Erythroblast (primary cell): ENCODE measurements around the gene EGFR.

Experiments used
- DNase-seq, 2 experiments: peaks; one replicate each; lab custom pipeline; 2025; lab: John Stamatoyannopoulos, UW
- GATA1 ChIP-seq: IDR thresholded peaks from 2 replicates; pipeline ENCODE4 v1.6.1; 2011; ENCODE audit warnings: low read depth, mild to moderate bottlenecking, control low read depth, low read length, moderate library complexity
- POLR2A ChIP-seq: IDR thresholded peaks from 2 replicates; pipeline ENCODE4 v1.6.1; 2011; ENCODE audit warnings: mild to moderate bottlenecking, low read length

Gene EGFR

GRCh38 chr7:55180963-55181542, 162.2 kb downstream of the EGFR start:
- DNase-seq = no peak
- TF ChIP-seq GATA1 (no peak), POLR2A (no peak)

- no peak for TF ChIP-seq POLR2A
- no peak for TF ChIP-seq GATA1
- DNase-seq = no peak
These were observed 162.9 kb downstream of the EGFR start for GRCh38 chr7:55181762-55182161.

GRCh38 chr7:55183897-55184296, 165.1 kb downstream of the EGFR start:
- TF ChIP-seq GATA1 = no peak
- no peak for TF ChIP-seq POLR2A
- DNase-seq = no peak

- TF ChIP-seq GATA1 (no peak), POLR2A (no peak)
- no peak for DNase-seq
These were observed 166.5 kb downstream of the EGFR start for GRCh38 chr7:55185321-55185802.

DNA sequence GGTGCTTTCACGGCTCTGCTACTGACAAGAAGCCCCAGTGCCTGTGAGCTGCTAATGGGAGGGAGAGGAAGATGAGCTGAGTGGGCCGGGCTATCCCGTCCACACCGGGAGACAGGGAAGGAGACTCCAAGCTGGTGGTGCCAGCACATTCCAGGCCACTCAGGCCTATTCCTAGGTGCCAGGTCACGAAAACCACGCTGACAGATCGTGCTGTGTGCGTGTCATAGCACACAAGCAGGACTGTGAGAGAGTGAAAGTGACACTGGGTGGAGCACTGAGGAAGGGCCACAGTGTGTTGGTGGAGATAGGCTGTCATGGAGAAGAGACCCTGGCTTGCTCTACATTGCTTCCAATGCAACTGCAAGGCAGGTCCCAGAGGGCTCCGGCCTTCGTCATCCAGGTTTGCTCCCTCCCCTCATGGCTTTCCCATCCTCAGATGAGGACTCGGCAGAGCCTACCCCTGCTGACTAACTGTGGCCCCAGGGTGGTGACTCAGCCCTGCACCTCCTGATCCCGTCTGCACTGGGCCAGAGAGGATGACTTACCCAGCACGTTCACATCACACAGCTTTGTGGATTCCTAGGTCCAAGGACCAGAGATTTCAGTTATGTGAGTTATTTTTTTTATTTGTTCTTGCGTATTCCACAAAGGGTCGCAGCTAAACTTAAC, 167.3 kb downstream of the EGFR start:
- DNase-seq = peak in 1 of 2 experiments; percentile 2
- TF ChIP-seq POLR2A (no peak), GATA1 (no peak)

GRCh38 chr7:55187701-55188491, 169.1 kb downstream of the EGFR start:
- TF ChIP-seq POLR2A = no peak
- DNase-seq = no peak

GRCh38 chr7:55188590-55189138, 169.8 kb downstream of the EGFR start:
- no peak for DNase-seq
- TF ChIP-seq GATA1 (no peak), POLR2A (no peak)

DNA sequence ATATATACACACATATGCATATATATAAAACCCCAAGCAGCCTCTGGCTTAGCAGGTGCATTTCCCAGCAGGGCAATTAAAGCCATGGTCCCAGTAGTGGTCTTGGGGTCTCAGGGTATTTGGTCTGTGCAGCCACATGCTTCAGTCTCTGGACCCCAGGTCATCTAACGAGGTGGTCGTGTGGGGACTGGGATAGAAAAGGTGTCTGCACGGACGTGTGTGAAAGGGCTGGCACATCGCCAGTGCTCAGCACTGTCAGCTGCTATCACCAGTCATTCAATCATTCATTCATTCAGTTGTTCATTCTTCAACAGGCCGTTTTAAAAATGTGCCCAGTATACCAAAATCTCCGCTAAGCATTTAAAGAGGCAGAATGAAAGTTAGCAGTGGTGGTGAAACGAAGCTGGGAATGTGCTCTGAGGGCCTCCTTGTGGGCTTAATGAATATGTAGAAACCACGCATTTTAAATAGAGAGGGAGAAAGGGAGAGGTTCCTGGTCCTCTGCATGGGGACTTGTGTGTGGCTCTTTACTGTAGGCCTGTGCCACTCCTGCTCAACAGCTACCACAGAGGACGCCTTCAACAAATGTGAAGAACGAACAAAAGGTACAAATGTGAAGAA, 170.4 kb downstream of the EGFR start:
- TF ChIP-seq POLR2A = no peak
- TF ChIP-seq GATA1 = no peak
- DNase-seq = no peak

DNA sequence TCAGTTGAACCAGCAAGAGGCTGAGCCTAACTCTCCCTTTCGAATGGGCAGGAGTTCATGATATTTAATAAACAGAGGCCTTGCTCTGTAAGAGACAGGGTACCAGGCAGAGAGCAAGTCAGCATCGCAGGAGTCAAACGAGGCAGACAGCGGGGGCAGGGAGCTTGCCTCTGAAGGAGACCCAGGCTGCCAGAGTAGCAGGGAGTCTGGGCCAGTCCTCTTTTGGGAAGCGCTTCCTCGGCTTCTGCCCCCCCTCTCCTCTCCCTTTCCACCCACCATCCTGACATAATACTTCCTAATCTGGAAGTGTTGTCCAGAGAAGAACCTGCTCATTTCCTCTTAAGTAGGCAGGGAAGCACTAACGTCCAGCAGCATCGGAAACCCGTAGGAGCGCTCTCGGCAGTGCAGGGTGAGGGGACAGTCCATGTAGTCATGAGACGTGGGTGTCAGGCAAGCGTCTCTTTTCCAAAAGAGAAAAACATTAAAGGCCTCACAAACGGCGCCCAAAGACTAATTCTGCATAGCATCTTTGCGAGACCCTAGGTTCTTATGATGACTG, 171.1 kb downstream of the EGFR start:
- no peak for DNase-seq
- TF ChIP-seq GATA1 (no peak), POLR2A (no peak)

DNA sequence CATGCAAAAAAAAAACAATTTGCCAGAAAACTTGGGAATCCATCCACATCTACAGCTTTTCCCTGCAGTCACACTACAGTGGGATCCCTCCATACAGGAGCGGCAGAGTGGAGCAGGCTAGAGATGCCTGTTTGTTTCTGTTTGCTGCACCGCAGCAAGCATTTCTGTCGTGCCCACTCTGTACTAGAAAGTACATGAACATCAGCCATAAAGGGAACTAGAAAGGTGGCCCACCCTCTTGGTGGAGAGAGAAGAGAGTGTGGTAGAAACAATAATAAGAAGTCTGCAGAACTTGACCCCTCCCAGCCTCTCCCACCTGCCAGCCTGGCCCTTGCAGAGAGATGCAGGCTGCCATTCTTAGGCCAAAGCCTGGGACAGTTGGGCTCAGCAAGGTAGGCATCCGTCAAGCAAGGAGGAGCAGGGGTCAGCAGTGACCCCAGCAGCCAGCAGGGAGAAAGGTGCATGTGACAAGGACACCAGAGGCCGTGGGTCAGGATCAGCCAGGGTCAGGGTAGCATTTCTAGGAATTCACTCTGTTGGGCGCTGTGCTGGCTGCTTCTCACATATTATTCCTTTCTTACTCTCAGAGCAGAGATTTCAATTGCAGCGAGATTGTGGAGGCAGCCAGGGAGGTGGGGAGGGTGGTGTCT, 171.8 kb downstream of the EGFR start:
- DNase-seq = no peak
- TF ChIP-seq POLR2A = no peak
- no peak for TF ChIP-seq GATA1

DNA sequence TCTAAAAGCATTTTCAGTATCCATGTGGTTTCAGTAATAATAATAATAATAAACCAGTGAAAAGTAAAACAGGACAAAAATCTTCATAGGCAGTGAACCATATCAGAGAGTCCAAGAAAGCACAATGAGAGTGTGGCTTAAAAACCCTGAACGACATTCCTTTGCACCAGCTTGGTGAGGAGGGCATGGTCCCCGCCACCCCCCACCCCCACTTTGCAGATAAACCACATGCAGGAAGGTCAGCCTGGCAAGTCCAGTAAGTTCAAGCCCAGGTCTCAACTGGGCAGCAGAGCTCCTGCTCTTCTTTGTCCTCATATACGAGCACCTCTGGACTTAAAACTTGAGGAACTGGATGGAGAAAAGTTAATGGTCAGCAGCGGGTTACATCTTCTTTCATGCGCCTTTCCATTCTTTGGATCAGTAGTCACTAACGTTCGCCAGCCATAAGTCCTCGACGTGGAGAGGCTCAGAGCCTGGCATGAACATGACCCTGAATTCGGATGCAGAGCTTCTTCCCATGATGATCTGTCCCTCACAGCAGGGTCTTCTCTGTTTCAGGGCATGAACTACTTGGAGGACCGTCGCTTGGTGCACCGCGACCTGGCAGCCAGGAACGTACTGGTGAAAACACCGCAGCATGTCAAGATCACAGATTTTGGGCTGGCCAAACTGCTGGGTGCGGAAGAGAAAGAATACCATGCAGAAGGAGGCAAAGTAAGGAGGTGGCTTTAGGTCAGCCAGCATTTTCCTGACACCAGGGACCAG, 172.5 kb downstream of the EGFR start:
- no peak for DNase-seq
- TF ChIP-seq POLR2A = no peak
- TF ChIP-seq GATA1 = no peak

GRCh38 chr7:55191926-55192692, 173.3 kb downstream of the EGFR start:
- DNase-seq = no peak
- no peak for TF ChIP-seq POLR2A
- no peak for TF ChIP-seq GATA1

DNA sequence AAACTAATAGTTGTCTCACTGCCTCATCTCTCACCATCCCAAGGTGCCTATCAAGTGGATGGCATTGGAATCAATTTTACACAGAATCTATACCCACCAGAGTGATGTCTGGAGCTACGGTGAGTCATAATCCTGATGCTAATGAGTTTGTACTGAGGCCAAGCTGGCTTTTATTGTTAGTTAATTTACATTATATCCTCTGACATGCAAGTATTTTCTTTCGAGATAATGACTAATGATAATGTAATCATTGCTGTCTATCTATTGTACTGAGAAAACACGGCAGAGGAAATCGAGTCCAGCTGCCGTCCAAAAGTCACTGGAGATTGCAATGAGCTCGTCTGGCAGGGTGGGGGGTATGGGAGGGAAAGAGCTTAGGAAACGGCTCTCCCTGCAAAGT, 173.9 kb downstream of the EGFR start:
- no peak for DNase-seq
- TF ChIP-seq POLR2A = no peak
- no peak for TF ChIP-seq GATA1
